ENCODE results near the gene STAT3. TPM values are rescaled to one million over a fixed set of nuclear protein-coding genes. Genes with fewer than 3 reads are reported as not detected.

The STAT3 gene
- total RNA-seq, 4 donors from 2014 or later: 214 to 433 (median 280) TPM

- no peak for DNase-seq (ENCODE audit: low spot score)
- TF ChIP-seq CTCF (IDR thresholded peaks at IDR 0.05): no peak
- ATAC-seq (ENCODE audit: low FRiP score): no peak
Measured at GRCh38 chr17:42317266-42317845, 70.9 kb downstream of the STAT3 start.

- no peak for TF ChIP-seq CTCF (IDR thresholded peaks at IDR 0.05)
- DNase-seq (ENCODE audit: low spot score): no peak
- no peak for ATAC-seq (ENCODE audit: low FRiP score)
Measured at GRCh38 chr17:42316755-42317154, 71.5 kb downstream of the STAT3 start.

- TF ChIP-seq CTCF (IDR thresholded peaks at IDR 0.05): no peak
- DNase-seq (ENCODE audit: low spot score) (no peak), ATAC-seq (ENCODE audit: low FRiP score) (no peak)
Measured at GRCh38 chr17:42315402-42316156, 72.7 kb downstream of the STAT3 start.

GRCh38 chr17:42313773-42314566 lies 74.3 kb downstream of the STAT3 start:
- ATAC-seq (ENCODE audit: low FRiP score) (no peak), DNase-seq (ENCODE audit: low spot score) (no peak)
- no peak for TF ChIP-seq CTCF (IDR thresholded peaks at IDR 0.05)

- DNase-seq (ENCODE audit: low spot score) (no peak), ATAC-seq (ENCODE audit: low FRiP score) (no peak)
- TF ChIP-seq CTCF (IDR thresholded peaks at IDR 0.05): no peak
Measured at GRCh38 chr17:42313389-42313772, 74.9 kb downstream of the STAT3 start.

GRCh38 chr17:42312285-42313130 lies 75.7 kb downstream of the STAT3 start:
- DNase-seq (ENCODE audit: low spot score) (no peak), ATAC-seq (ENCODE audit: low FRiP score) (peak; percentile 59)
- TF ChIP-seq CTCF (IDR thresholded peaks at IDR 0.05): no peak

All from omental fat pad (tissue), 4 donors.